ENCODE data around the gene F2R.
"Not testable (repeated sequence)": the region's sequence is repeated elsewhere in the genome, so short reads cannot be mapped to it uniquely, and the experiment has no call there.

F2R gene

GRCh38 chr5:76735762-76736545, 20.0 kb downstream of the F2R start:
- no peak for DNase-seq (ENCODE audit: low read depth)
- H3K4me3 ChIP-seq (ENCODE audit: low read depth, low read length): no peak overlapping the region
- TF ChIP-seq, protein P1, sequence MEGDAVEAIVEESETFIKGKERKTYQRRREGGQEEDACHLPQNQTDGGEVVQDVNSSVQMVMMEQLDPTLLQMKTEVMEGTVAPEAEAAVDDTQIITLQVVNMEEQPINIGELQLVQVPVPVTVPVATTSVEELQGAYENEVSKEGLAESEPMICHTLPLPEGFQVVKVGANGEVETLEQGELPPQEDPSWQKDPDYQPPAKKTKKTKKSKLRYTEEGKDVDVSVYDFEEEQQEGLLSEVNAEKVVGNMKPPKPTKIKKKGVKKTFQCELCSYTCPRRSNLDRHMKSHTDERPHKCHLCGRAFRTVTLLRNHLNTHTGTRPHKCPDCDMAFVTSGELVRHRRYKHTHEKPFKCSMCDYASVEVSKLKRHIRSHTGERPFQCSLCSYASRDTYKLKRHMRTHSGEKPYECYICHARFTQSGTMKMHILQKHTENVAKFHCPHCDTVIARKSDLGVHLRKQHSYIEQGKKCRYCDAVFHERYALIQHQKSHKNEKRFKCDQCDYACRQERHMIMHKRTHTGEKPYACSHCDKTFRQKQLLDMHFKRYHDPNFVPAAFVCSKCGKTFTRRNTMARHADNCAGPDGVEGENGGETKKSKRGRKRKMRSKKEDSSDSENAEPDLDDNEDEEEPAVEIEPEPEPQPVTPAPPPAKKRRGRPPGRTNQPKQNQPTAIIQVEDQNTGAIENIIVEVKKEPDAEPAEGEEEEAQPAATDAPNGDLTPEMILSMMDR (IDR thresholded peaks at IDR 0.05; ENCODE audit: low read depth, low read length, missing control alignments): no peak

- TF ChIP-seq, protein P1 (IDR thresholded peaks at IDR 0.05; ENCODE audit: low read depth, low read length, missing control alignments): no peak
- DNase-seq (ENCODE audit: low read depth): peak; percentile 56
- H3K4me3 ChIP-seq (ENCODE audit: low read depth, low read length): no peak overlapping the region
Measured at GRCh38 chr5:76736679-76737556, 21.0 kb downstream of the F2R start.

GRCh38 chr5:76737846-76738245, 21.9 kb downstream of the F2R start:
- no peak for DNase-seq (ENCODE audit: low read depth)
- TF ChIP-seq, protein P1 (IDR thresholded peaks at IDR 0.05; ENCODE audit: low read depth, low read length, missing control alignments): no peak
- no peak overlapping the region for H3K4me3 ChIP-seq (ENCODE audit: low read depth, low read length)

- not testable (repeated sequence) for H3K4me3 ChIP-seq (ENCODE audit: low read depth, low read length); DNase-seq (ENCODE audit: low read depth)
Measured at GRCh38 chr5:76741506-76741905, 25.6 kb downstream of the F2R start.

DNA sequence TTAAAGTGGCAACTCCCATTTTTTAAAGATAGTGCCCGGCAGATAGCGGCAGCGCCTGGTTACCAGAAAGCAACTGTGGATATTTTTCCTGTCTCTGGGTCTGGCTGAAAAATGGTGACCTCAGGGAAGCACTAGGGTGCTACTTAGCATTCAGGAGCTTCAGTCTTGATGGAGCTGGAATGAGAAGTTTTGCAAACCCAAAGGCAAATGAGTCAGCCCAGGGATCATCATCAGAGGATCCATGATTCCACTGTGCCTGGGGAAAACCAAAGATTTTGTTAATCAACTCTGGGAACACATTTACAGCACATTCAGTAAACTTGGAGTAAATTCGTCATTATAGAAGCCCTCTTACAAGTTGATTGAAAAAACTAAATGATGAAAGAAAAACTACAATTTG, 26.7 kb downstream of the F2R start:
- DNase-seq (ENCODE audit: low read depth): no peak
- H3K4me3 ChIP-seq (ENCODE audit: low read depth, low read length): no peak overlapping the region
- TF ChIP-seq, protein P1 (IDR thresholded peaks at IDR 0.05; ENCODE audit: low read depth, low read length, missing control alignments): no peak

- DNase-seq (ENCODE audit: low read depth): no peak
- H3K4me3 ChIP-seq (ENCODE audit: low read depth, low read length): no peak overlapping the region
- TF ChIP-seq, protein P1 (IDR thresholded peaks at IDR 0.05; ENCODE audit: low read depth, low read length, missing control alignments): no peak
Measured at GRCh38 chr5:76744632-76745031, 28.7 kb downstream of the F2R start.

DNA sequence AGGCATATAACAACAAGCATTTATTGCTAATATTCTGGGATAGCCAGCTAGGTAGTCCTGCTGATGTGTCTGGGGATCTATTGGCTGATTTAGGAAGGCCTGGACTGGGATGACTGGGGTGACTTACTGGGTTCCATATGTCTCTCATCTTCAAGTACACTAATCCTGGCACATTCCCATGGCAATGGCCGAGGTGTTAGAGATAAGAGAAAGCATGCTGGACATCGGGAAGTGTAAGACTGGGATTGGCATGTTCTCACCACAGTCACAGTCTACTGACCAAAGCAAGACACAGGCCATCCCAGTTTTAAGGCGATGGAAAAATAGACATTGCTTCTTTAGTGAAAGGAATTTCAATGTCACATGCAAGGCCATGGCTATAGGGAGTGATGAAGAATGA, 29.7 kb downstream of the F2R start:
- TF ChIP-seq, protein P1 (IDR thresholded peaks at IDR 0.05; ENCODE audit: low read depth, low read length, missing control alignments): no peak
- no peak overlapping the region for H3K4me3 ChIP-seq (ENCODE audit: low read depth, low read length)
- DNase-seq (ENCODE audit: low read depth): no peak

Measured in GM12864 (cell line).